Liver (tissue), 9 donors: ENCODE measurements around the gene MICAL2. TPM values are rescaled to one million over a fixed set of nuclear protein-coding genes. Genes with fewer than 3 reads are reported as not detected.
A peak's percentile ranks its signal among the peaks of the same experiment; 100 is the strongest.

Experiments
- DNase-seq: peaks from one replicate; pipeline ENCODE4 v3.0.0-alpha.2; 2017; ENCODE audit warnings: low spot score
- H3K27ac ChIP-seq, 2 donors: one replicate each; pipeline ENCODE4 v1.7.0; 2013; ENCODE audit warnings: inconsistent platforms in 2 of 2, low read length in 2 of 2, control low read depth in 1 of 2, low read depth in 1 of 2, mild to moderate bottlenecking in 1 of 2
- H3K27me3 ChIP-seq, 4 donors: one replicate each; pipeline versions ENCODE4 v1.6.1 to v1.7.0; 2013; ENCODE audit warnings: low read length in 3 of 4, inconsistent platforms in 1 of 4, mild to moderate bottlenecking in 1 of 4, moderate library complexity in 1 of 4; ENCODE audit not compliant: control insufficient read depth in 4 of 4, insufficient read depth in 4 of 4
- H3K36me3 ChIP-seq, 4 donors: one replicate each; pipeline versions ENCODE4 v1.6.1 to v1.7.0; 2013; ENCODE audit warnings: low read length in 3 of 4, mild to moderate bottlenecking in 3 of 4, low read depth in 1 of 4, moderate library complexity in 1 of 4; ENCODE audit not compliant: control insufficient read depth in 4 of 4, insufficient read depth in 3 of 4
- H3K4me1 ChIP-seq, 4 donors: one replicate each; pipeline versions ENCODE4 v1.6.1 to v1.7.0; 2013; ENCODE audit warnings: low read length in 3 of 4, mild to moderate bottlenecking in 3 of 4, moderate library complexity in 1 of 4; ENCODE audit not compliant: control insufficient read depth in 4 of 4, insufficient read depth in 4 of 4
- H3K4me3 ChIP-seq, 3 donors: one replicate each; pipeline versions ENCODE4 v1.6.1 to v1.7.0; 2013; ENCODE audit warnings: low read length in 3 of 3, control low read depth in 1 of 3, low read depth in 1 of 3, mild to moderate bottlenecking in 1 of 3
- H3K9ac ChIP-seq, 2 donors: one replicate each; pipeline ENCODE4 v1.7.0; 2013; ENCODE audit warnings: low read length in 2 of 2, mild to moderate bottlenecking in 2 of 2, moderate library complexity in 2 of 2, control low read depth in 1 of 2, low read depth in 1 of 2
- H3K9me3 ChIP-seq, 4 donors: one replicate each; pipeline versions ENCODE4 v1.6.1 to v1.7.0; 2013; ENCODE audit warnings: low read length in 3 of 4; ENCODE audit not compliant: control insufficient read depth in 4 of 4
- FOXA1 ChIP-seq: IDR thresholded peaks from 2 replicates; pipeline ENCODE4 v1.6.1; 2016; ENCODE audit warnings: antibody characterized with exemption
- FOXA2 ChIP-seq: IDR thresholded peaks from 2 replicates; pipeline ENCODE4 v1.6.1; 2016; ENCODE audit warnings: antibody characterized with exemption
- HNF4A ChIP-seq, 2 donors: conservative IDR thresholded peaks; 2 replicates each; pipeline ENCODE4 v1.6.1; 2016; ENCODE audit warnings: antibody characterized with exemption in 2 of 2, mild to moderate bottlenecking in 2 of 2
- JUND ChIP-seq, 2 donors: IDR thresholded peaks; 2 replicates each; pipeline ENCODE4 v1.6.1; 2016; ENCODE audit warnings: antibody characterized with exemption in 2 of 2
- NR2F2 ChIP-seq: IDR thresholded peaks from 2 replicates; pipeline ENCODE4 v1.6.1; 2016; ENCODE audit warnings: antibody characterized with exemption
- RXRA ChIP-seq, 2 donors: IDR thresholded peaks; 2 replicates each; pipeline ENCODE4 v1.6.1; 2017 to 2018; ENCODE audit warnings: antibody characterized with exemption in 2 of 2, mild to moderate bottlenecking in 1 of 2
- SP1 ChIP-seq: IDR thresholded peaks from 2 replicates; pipeline ENCODE4 v1.6.1; 2018; ENCODE audit warnings: antibody characterized with exemption, mild to moderate bottlenecking
- YY1 ChIP-seq: IDR thresholded peaks from 2 replicates; pipeline ENCODE4 v1.6.1; 2016; ENCODE audit warnings: antibody characterized with exemption, mild to moderate bottlenecking
- WGBS: extraction: QIAGEN DNeasy Blood & Tissue Kit; methylation state at CpG from one replicate; pipeline ENCODE4 v1.1.7; 2013; 5-methylcytosine and 5-hydroxymethylcytosine counted together
- polyA plus RNA-seq, 2 donors: library from polyadenylated mRNA; stranded (reverse) in 1 of 2; unstranded in 1 of 2; fragments of 200-250 nt in 1 of 2; fragments of >200 nt in 1 of 2; fragmentation: Nextera tagmentation in 1 of 2; extraction: Ambion mirVana in 1 of 2; gene quantifications; one replicate each; pipeline versions ENCODE4 v1.2.1 to v1.2.3, GENCODE V29; 2013 to 2015
- total RNA-seq, 2 donors: library from RNA; depleted of rRNA; stranded (reverse); fragments of >200 nt; gene quantifications; one replicate each; pipeline ENCODE4 v1.2.3, GENCODE V29; 2014
- TF ChIP-seq, protein P1 (sequence below): fragments of 150-350 bp; IDR thresholded peaks from 2 replicates; pipeline ENCODE4 v1.5.1; 2017; ENCODE audit warnings: improper control_type of control experiment, low read depth, low read length; ENCODE audit not compliant: missing input control
- TF ChIP-seq, protein P2 (sequence below): IDR thresholded peaks from 2 replicates; pipeline ENCODE4 v1.6.1; 2016; ENCODE audit warnings: antibody characterized with exemption
- TF ChIP-seq, protein P3 (sequence below): IDR thresholded peaks from 2 replicates; pipeline ENCODE4 v1.6.1; 2016; ENCODE audit warnings: antibody characterized with exemption
- TF ChIP-seq, protein P4 (sequence below): IDR thresholded peaks from 2 replicates; pipeline ENCODE4 v1.6.1; 2016; ENCODE audit warnings: antibody characterized with exemption
- donor health status: healthy.
- donor health status: healthy.
- donor health status: healthy.
- donor health status: healthy.
- donor health status: healthy.

MICAL2 gene
- total and polyA plus RNA-seq, 4 donors, result 17.5 to 113 (median 42.9) TPM

DNA sequence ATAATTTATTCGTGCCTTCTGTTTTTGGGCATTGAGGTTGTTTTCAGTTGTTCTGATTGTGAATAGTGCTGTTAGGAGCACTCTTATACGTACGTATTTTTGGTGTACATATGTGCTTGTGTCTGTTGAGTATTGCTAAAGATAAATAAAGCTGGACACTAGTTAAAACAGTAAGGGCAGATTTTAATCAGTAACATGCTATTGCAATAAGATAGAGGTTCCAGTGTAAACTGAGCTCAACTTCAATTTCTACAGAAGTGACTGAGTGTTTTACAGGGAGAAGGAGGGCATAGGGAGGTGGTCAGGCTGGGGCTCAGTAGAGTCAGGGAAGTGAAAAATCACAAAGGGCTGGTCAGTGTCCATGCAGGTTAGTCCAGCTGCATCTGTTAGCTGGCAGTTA is 191.0 kb downstream of the MICAL2 start:
- no peak overlapping the region for H3K27ac ChIP-seq
- H3K9me3 ChIP-seq, result peaks cover 0 to 2% (median 0%) of the 10 kb centered on the region in 4 donors
- TF ChIP-seq RXRA (IDR thresholded peaks at IDR 0.05) (peak in 1 of 2 donors; percentile 8), HNF4A (conservative IDR thresholded peaks at IDR 0.05) (no peak)
- H3K4me1 ChIP-seq, result peaks cover 0 to 2% (median under 1%) of the 10 kb centered on the region in 4 donors
- no peak for DNase-seq
- WGBS, result 55% methylated on average over 3 of the region's 3 CpGs
- no peaks in the 10 kb centered on the region for H3K36me3 ChIP-seq
- no peak overlapping the region for H3K9ac ChIP-seq
- no peaks in the 10 kb centered on the region for H3K27me3 ChIP-seq
- no peak overlapping the region for H3K4me3 ChIP-seq

GRCh38 chr11:12303421-12304149 is 193.2 kb downstream of the MICAL2 start:
- H3K9ac ChIP-seq, result no peak overlapping the region
- no peak overlapping the region for H3K27ac ChIP-seq
- TF ChIP-seq HNF4A (conservative IDR thresholded peaks at IDR 0.05), result peak; percentile 25 to 41
- TF ChIP-seq, protein P1, sequence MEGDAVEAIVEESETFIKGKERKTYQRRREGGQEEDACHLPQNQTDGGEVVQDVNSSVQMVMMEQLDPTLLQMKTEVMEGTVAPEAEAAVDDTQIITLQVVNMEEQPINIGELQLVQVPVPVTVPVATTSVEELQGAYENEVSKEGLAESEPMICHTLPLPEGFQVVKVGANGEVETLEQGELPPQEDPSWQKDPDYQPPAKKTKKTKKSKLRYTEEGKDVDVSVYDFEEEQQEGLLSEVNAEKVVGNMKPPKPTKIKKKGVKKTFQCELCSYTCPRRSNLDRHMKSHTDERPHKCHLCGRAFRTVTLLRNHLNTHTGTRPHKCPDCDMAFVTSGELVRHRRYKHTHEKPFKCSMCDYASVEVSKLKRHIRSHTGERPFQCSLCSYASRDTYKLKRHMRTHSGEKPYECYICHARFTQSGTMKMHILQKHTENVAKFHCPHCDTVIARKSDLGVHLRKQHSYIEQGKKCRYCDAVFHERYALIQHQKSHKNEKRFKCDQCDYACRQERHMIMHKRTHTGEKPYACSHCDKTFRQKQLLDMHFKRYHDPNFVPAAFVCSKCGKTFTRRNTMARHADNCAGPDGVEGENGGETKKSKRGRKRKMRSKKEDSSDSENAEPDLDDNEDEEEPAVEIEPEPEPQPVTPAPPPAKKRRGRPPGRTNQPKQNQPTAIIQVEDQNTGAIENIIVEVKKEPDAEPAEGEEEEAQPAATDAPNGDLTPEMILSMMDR, result no peak
- 45% methylated on average over 2 of the region's 2 CpGs for WGBS
- no peak overlapping the region for H3K4me3 ChIP-seq
- H3K36me3 ChIP-seq, result no peaks in the 10 kb centered on the region
- no peak for DNase-seq
- peaks cover 0 to 2% (median 0%) of the 10 kb centered on the region in 4 donors for H3K9me3 ChIP-seq
- peaks cover 0 to 2% (median under 1%) of the 10 kb centered on the region in 4 donors for H3K4me1 ChIP-seq
- no peaks in the 10 kb centered on the region for H3K27me3 ChIP-seq

DNA sequence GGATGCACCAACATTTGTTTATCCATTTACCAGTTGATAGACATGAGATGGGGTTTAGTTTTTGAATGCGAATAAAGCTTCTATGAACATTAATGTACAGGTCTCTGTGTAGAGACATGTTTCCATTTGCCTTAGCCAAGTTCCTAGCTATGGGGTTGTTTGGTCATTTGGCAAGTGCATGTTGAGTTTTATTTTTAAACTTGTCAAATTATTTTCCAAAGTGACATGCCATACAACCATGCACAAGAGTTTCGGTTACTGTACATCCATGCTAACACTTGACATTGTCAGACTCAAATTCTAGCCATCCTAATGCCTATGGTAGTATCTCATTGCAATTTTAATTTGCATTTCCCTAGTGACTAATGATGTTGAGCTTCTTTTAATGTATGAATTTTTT is 196.4 kb downstream of the MICAL2 start:
- Histone ChIP-seq H3K36me3 (no peaks in the 10 kb centered on the region), H3K9me3 (no peaks in the 10 kb centered on the region), H3K27me3 (no peaks in the 10 kb centered on the region), H3K4me1 (peaks cover 0 to 2% (median under 1%) of the 10 kb centered on the region in 4 donors), H3K9ac (no peak overlapping the region), H3K27ac (no peak overlapping the region), H3K4me3 (no peak overlapping the region)
- no peak for DNase-seq
- WGBS, result 96% methylated on average over 2 of the region's 2 CpGs
- TF ChIP-seq, protein P1, result no peak
- no peak for TF ChIP-seq FOXA2
- no peak for TF ChIP-seq YY1

DNA sequence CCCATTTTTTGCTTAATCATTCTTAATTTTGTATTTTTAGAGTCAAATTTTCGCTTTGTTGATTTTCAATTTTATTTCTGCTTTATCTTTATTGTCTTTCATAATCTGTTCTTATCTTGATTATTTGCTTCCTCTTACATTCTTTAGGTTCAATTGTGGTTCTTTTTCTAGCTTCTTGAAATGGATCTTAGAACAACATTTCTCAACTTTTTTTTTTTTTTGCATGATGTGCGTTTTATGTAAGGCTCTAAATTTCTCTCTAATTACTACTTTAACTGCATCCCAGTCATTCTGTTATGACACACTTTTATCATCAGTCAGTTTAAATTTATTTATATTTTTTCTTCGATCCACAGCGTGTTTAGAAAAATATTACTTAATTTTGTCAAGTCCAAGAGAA is 201.7 kb downstream of the MICAL2 start:
- 95% methylated on average over 4 of the region's 4 CpGs for WGBS
- no peak overlapping the region for H3K27ac ChIP-seq
- no peak overlapping the region for H3K9ac ChIP-seq
- no peak overlapping the region for H3K4me3 ChIP-seq
- H3K4me1 ChIP-seq, result no peaks in the 10 kb centered on the region
- DNase-seq, result no peak
- peaks cover 0 to 5% (median under 1%) of the 10 kb centered on the region in 4 donors for H3K9me3 ChIP-seq
- no peaks in the 10 kb centered on the region for H3K27me3 ChIP-seq
- no peaks in the 10 kb centered on the region for H3K36me3 ChIP-seq
- TF ChIP-seq, protein P2, sequence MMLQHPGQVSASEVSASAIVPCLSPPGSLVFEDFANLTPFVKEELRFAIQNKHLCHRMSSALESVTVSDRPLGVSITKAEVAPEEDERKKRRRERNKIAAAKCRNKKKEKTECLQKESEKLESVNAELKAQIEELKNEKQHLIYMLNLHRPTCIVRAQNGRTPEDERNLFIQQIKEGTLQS, result no peak
- TF ChIP-seq HNF4A (conservative IDR thresholded peaks at IDR 0.05) (no peak), FOXA2 (no peak), JUND (IDR thresholded peaks at IDR 0.05) (no peak), SP1 (no peak), FOXA1 (no peak), NR2F2 (no peak)
- TF ChIP-seq, protein P1, result no peak
- TF ChIP-seq, protein P3, sequence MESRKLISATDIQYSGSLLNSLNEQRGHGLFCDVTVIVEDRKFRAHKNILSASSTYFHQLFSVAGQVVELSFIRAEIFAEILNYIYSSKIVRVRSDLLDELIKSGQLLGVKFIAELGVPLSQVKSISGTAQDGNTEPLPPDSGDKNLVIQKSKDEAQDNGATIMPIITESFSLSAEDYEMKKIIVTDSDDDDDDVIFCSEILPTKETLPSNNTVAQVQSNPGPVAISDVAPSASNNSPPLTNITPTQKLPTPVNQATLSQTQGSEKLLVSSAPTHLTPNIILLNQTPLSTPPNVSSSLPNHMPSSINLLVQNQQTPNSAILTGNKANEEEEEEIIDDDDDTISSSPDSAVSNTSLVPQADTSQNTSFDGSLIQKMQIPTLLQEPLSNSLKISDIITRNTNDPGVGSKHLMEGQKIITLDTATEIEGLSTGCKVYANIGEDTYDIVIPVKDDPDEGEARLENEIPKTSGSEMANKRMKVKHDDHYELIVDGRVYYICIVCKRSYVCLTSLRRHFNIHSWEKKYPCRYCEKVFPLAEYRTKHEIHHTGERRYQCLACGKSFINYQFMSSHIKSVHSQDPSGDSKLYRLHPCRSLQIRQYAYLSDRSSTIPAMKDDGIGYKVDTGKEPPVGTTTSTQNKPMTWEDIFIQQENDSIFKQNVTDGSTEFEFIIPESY, result no peak
- TF ChIP-seq, protein P4, sequence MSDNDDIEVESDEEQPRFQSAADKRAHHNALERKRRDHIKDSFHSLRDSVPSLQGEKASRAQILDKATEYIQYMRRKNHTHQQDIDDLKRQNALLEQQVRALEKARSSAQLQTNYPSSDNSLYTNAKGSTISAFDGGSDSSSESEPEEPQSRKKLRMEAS, result no peak
